Measurements from ENCODE around the gene KCNMB1.

- no peak for TF ChIP-seq EZH2 (IDR thresholded peaks at IDR 0.05; ENCODE audit: borderline replicate concordance, insufficient read depth, low read length, poor library complexity, severe bottlenecking)
- TF ChIP-seq CTCF (IDR thresholded peaks at IDR 0.05; ENCODE audit: poor library complexity, severe bottlenecking), result no peak
- TF ChIP-seq REST (IDR thresholded peaks at IDR 0.05; ENCODE audit: borderline replicate concordance), result no peak
- no peak for TF ChIP-seq RAD21 (conservative IDR thresholded peaks at IDR 0.05)
Measured at GRCh38 chr5:170365831-170366230, 23.3 kb downstream of the KCNMB1 start.
